Neural progenitor cell (in vitro differentiated cells): ENCODE data around the gene SOX2. TPM values are rescaled to one million over a fixed set of nuclear protein-coding genes. Genes with fewer than 3 reads are reported as not detected.
A peak's percentile ranks its signal among the peaks of the same experiment; 100 is the strongest.

ENCODE experiments used
- DNase-seq: peaks from one replicate; pipeline ENCODE4 v3.0.0-alpha.2; 2016; ENCODE audit warnings: low spot score
- H2AFZ ChIP-seq: fragments of 200-600 bp; sonication (generic); replicated peaks from 2 replicates; pipeline ENCODE4 v1.6.1; 2016; ENCODE audit warnings: antibody characterized with exemption
- H3F3A ChIP-seq: fragments of 200-600 bp; sonication (generic); 2 replicates; pipeline ENCODE4 v1.6.1; 2016; ENCODE audit warnings: antibody characterized with exemption, low read depth
- H3K27ac ChIP-seq: fragments of 200-600 bp; sonication (generic); 2 replicates; pipeline ENCODE4 v1.5.1; 2016; ENCODE audit warnings: mild to moderate bottlenecking
- H3K27me3 ChIP-seq: fragments of 200-600 bp; sonication (generic); 2 replicates; pipeline ENCODE4 v1.6.1; 2016; ENCODE audit warnings: mild to moderate bottlenecking, moderate library complexity
- H3K36me3 ChIP-seq: fragments of 200-600 bp; sonication (generic); 2 replicates; pipeline ENCODE4 v1.5.1; 2016
- H3K4me1 ChIP-seq: fragments of 200-600 bp; sonication (generic); 2 replicates; pipeline ENCODE4 v1.6.1; 2016; ENCODE audit warnings: mixed run types
- H3K4me2 ChIP-seq: fragments of 200-600 bp; sonication (generic); 2 replicates; pipeline ENCODE4 v1.6.1; 2016
- H3K4me3 ChIP-seq: fragments of 200-600 bp; sonication (generic); 2 replicates; pipeline ENCODE4 v1.5.1; 2016
- H3K79me2 ChIP-seq: fragments of 200-600 bp; sonication (generic); 2 replicates; pipeline ENCODE4 v1.6.1; 2016; ENCODE audit warnings: low read depth
- H3K9ac ChIP-seq: fragments of 200-600 bp; sonication (generic); 2 replicates; pipeline ENCODE4 v1.6.1; 2016
- H3K9me3 ChIP-seq: fragments of 200-600 bp; sonication (generic); 2 replicates; pipeline ENCODE4 v1.5.1; 2016; ENCODE audit warnings: low read depth
- H4K20me1 ChIP-seq: fragments of 200-600 bp; sonication (generic); 2 replicates; pipeline ENCODE4 v1.6.1; 2016; ENCODE audit warnings: low read depth
- H3K27ac Mint-ChIP-seq: 3 replicates; pipeline ENCODE4 v1.8.0; 2021; ENCODE audit warnings: mixed read lengths
- H3K27me3 Mint-ChIP-seq: 2 replicates; pipeline ENCODE4 v1.8.0; 2022; ENCODE audit warnings: low read depth, mild to moderate bottlenecking, inconsistent platforms, moderate library complexity, mixed read lengths; ENCODE audit not compliant: insufficient read depth
- H3K36me3 Mint-ChIP-seq: 3 replicates; pipeline ENCODE4 v1.8.0; 2021; ENCODE audit warnings: mixed read lengths
- H3K4me1 Mint-ChIP-seq: 3 replicates; pipeline ENCODE4 v1.8.0; 2021; ENCODE audit warnings: mixed read lengths
- H3K4me3 Mint-ChIP-seq: 3 replicates; pipeline ENCODE4 v1.8.0; 2021; ENCODE audit warnings: mild to moderate bottlenecking, moderate library complexity, mixed read lengths
- H3K9me3 Mint-ChIP-seq: 3 replicates; pipeline ENCODE4 v1.8.0; 2020; ENCODE audit warnings: mixed read lengths
- CTCF ChIP-seq: fragments of 200-600 bp; sonication (generic); IDR thresholded peaks from 2 replicates; pipeline ENCODE4 v1.5.1; 2017; ENCODE audit warnings: antibody characterized with exemption, mild to moderate bottlenecking
- EZH2 ChIP-seq: fragments of 200-600 bp; sonication (generic); IDR thresholded peaks from 2 replicates; pipeline ENCODE4 v1.6.1; 2017; ENCODE audit warnings: antibody characterized with exemption, mild to moderate bottlenecking, moderate library complexity
- EZH2phosphoT487 ChIP-seq: fragments of 200-600 bp; sonication (generic); IDR thresholded peaks from 2 replicates; pipeline ENCODE4 v1.6.1; 2017; ENCODE audit warnings: antibody characterized with exemption
- total RNA-seq: library from RNA; depleted of rRNA; stranded (reverse); fragments of >200 nt; gene quantifications from 2 replicates; pipeline ENCODE4 v1.2.3, GENCODE V29; 2015; ENCODE audit warnings: low replicate concordance

SOX2 gene
- total RNA-seq, 1 donor from 2014 or later: 605 TPM

GRCh38 chr3:181722766-181723425 lies 11.2 kb downstream of the SOX2 start:
- H3K9ac ChIP-seq: no peak overlapping the region

GRCh38 chr3:181723625-181724191 lies 12.0 kb downstream of the SOX2 start:
- no peak for DNase-seq
- H3K4me3 ChIP-seq: no peak overlapping the region
- Mint-ChIP-seq H3K4me1 (peaks cover 90% of the 10 kb centered on the region), H3K36me3 (peaks cover 13% of the 10 kb centered on the region), H3K9me3 (no peaks in the 10 kb centered on the region), H3K4me3 (peak overlapping the region; percentile 80), H3K27ac (peak overlapping the region; percentile 87), H3K27me3 (peaks cover 2% of the 10 kb centered on the region)
- H3K9ac ChIP-seq: no peak overlapping the region
- peaks cover 100% of the 10 kb centered on the region for H3F3A ChIP-seq
- peak overlapping the region; percentile 86 for H3K4me2 ChIP-seq
- peaks cover 41% of the 10 kb centered on the region for H4K20me1 ChIP-seq
- H3K79me2 ChIP-seq: peaks cover 92% of the 10 kb centered on the region
- no peaks in the 10 kb centered on the region for H3K36me3 ChIP-seq
- TF ChIP-seq EZH2: no peak
- no peak for TF ChIP-seq CTCF
- TF ChIP-seq EZH2phosphoT487: no peak
- peak overlapping the region; percentile 24 for H3K27ac ChIP-seq
- H3K9me3 ChIP-seq: no peaks in the 10 kb centered on the region
- H3K27me3 ChIP-seq: no peaks in the 10 kb centered on the region
- H3K4me1 ChIP-seq: peaks cover 90% of the 10 kb centered on the region
- H2AFZ ChIP-seq: no peak overlapping the region

More at GRCh38 chr3:181722766-181723425, 11.2 kb downstream of the SOX2 start:
- peaks cover 14% of the 10 kb centered on the region for H3K36me3 Mint-ChIP-seq
- no peaks in the 10 kb centered on the region for H3K9me3 Mint-ChIP-seq
- Histone ChIP-seq H3K4me1 (peaks cover 90% of the 10 kb centered on the region), H3K79me2 (peaks cover 94% of the 10 kb centered on the region), H3K36me3 (peaks cover under 1% of the 10 kb centered on the region), H3K4me3 (peak overlapping the region; percentile 2), H3K4me2 (peak overlapping the region; percentile 99), H2AFZ (no peak overlapping the region), H3K9me3 (no peaks in the 10 kb centered on the region), H4K20me1 (peaks cover 49% of the 10 kb centered on the region), H3F3A (peaks cover 100% of the 10 kb centered on the region), H3K27ac (peak overlapping the region; percentile 90), H3K27me3 (no peaks in the 10 kb centered on the region)
- H3K4me1 Mint-ChIP-seq: peaks cover 91% of the 10 kb centered on the region
- TF ChIP-seq EZH2: no peak
- TF ChIP-seq EZH2phosphoT487: no peak
- no peak for TF ChIP-seq CTCF
- DNase-seq: no peak
- peaks cover 2% of the 10 kb centered on the region for H3K27me3 Mint-ChIP-seq
- peak overlapping the region; percentile 80 for H3K4me3 Mint-ChIP-seq
- peak overlapping the region; percentile 94 for H3K27ac Mint-ChIP-seq

- Mint-ChIP-seq H3K9me3 (no peaks in the 10 kb centered on the region), H3K36me3 (peaks cover 10% of the 10 kb centered on the region), H3K27ac (peak overlapping the region; percentile 78), H3K27me3 (peaks cover 2% of the 10 kb centered on the region), H3K4me1 (peaks cover 91% of the 10 kb centered on the region), H3K4me3 (peak overlapping the region; percentile 80)
- no peaks in the 10 kb centered on the region for H3K27me3 ChIP-seq
- H3K4me1 ChIP-seq: peaks cover 90% of the 10 kb centered on the region
- DNase-seq: no peak
- H3K36me3 ChIP-seq: no peaks in the 10 kb centered on the region
- H3K4me2 ChIP-seq: peak overlapping the region; percentile 86
- peaks cover 35% of the 10 kb centered on the region for H4K20me1 ChIP-seq
- TF ChIP-seq CTCF (no peak), EZH2phosphoT487 (no peak), EZH2 (no peak)
- H3K9ac ChIP-seq: no peak overlapping the region
- H3K27ac ChIP-seq: peak overlapping the region; percentile 24
- H3F3A ChIP-seq: peaks cover 100% of the 10 kb centered on the region
- H3K9me3 ChIP-seq: no peaks in the 10 kb centered on the region
- H2AFZ ChIP-seq: no peak overlapping the region
- peak overlapping the region; percentile 43 for H3K4me3 ChIP-seq
- H3K79me2 ChIP-seq: peaks cover 85% of the 10 kb centered on the region
Measured at GRCh38 chr3:181724192-181724965, 12.7 kb downstream of the SOX2 start.
